ENCODE results near the gene NDUFV1. TPM values are rescaled to one million over a fixed set of nuclear protein-coding genes. Genes with fewer than 3 reads are reported as not detected.
A peak's percentile ranks its signal among the peaks of the same experiment; 100 is the strongest.

Gene NDUFV1
- total and polyA plus RNA-seq, 5 donors, result 375 to 462 (median 431) TPM

DNA sequence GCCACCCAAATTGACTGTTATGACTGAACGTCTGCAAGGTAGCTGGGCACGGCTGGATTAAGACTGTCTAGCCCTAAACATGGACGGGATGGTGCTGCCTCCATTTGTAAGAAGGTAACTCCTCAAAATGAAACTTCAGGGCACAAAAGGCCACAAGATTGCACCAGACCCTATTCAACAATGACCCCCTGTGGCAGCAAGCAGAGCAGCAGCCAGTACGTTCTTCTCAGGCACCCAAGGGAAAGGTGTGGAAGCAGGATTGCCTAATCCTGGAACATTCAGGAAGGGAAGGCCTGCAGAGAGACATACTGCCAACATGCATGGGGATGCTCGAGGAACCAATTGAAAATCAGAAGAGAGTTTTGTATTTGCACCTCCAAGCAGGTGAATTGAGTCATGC lies 37.3 kb downstream of the NDUFV1 start:
- Histone ChIP-seq H3K4me1 (ENCODE audit: control insufficient read depth, insufficient read depth, low read length) (no peaks in the 10 kb centered on the region), H3K9me3 (ENCODE audit: control insufficient read depth, low read length) (no peaks in the 10 kb centered on the region), H3K27me3 (ENCODE audit: control insufficient read depth, insufficient read depth) (no peaks in the 10 kb centered on the region), H3K27ac (ENCODE audit: low read length) (no peak overlapping the region), H3K4me3 (ENCODE audit: low read length) (no peak overlapping the region)
- ATAC-seq (no peak), DNase-seq (no peak)
- intact Hi-C loops (cut with DNase I), result no loop called here
- 82% methylated on average over 5 of the region's 5 CpGs for WGBS

- intact Hi-C loops (cut with DNase I), result no loop called here
- Histone ChIP-seq H3K4me3 (ENCODE audit: low read length) (no peak overlapping the region), H3K27ac (ENCODE audit: low read length) (no peak overlapping the region), H3K9me3 (ENCODE audit: control insufficient read depth, low read length) (no peaks in the 10 kb centered on the region), H3K27me3 (ENCODE audit: control insufficient read depth, insufficient read depth) (no peaks in the 10 kb centered on the region), H3K4me1 (ENCODE audit: control insufficient read depth, insufficient read depth, low read length) (no peaks in the 10 kb centered on the region)
- 88% methylated on average over 22 of the region's 22 CpGs for WGBS
- ATAC-seq (no peak), DNase-seq (no peak)
Observed at GRCh38 chr11:67644472-67645418, 38.0 kb downstream of the NDUFV1 start.

GRCh38 chr11:67645521-67646461 lies 39.1 kb downstream of the NDUFV1 start:
- Histone ChIP-seq H3K4me1 (ENCODE audit: control insufficient read depth, insufficient read depth, low read length) (no peaks in the 10 kb centered on the region), H3K27ac (ENCODE audit: low read length) (no peak overlapping the region), H3K4me3 (ENCODE audit: low read length) (no peak overlapping the region), H3K9me3 (ENCODE audit: control insufficient read depth, low read length) (no peaks in the 10 kb centered on the region), H3K27me3 (ENCODE audit: control insufficient read depth, insufficient read depth) (no peaks in the 10 kb centered on the region)
- WGBS, result 77% methylated on average over 24 of the region's 24 CpGs
- intact Hi-C loops (cut with DNase I), result no loop called here
- ATAC-seq (no peak), DNase-seq (peak in 1 of 3 donors; percentile 33)

GRCh38 chr11:67646535-67647336 lies 40.0 kb downstream of the NDUFV1 start:
- Histone ChIP-seq H3K27me3 (ENCODE audit: control insufficient read depth, insufficient read depth) (no peaks in the 10 kb centered on the region), H3K27ac (ENCODE audit: low read length) (no peak overlapping the region), H3K9me3 (ENCODE audit: control insufficient read depth, low read length) (no peaks in the 10 kb centered on the region), H3K4me1 (ENCODE audit: control insufficient read depth, insufficient read depth, low read length) (no peaks in the 10 kb centered on the region), H3K4me3 (ENCODE audit: low read length) (no peak overlapping the region)
- intact Hi-C loops (cut with DNase I), result no loop called here
- WGBS, result 77% methylated on average over 24 of the region's 24 CpGs
- ATAC-seq (peak in 1 of 2 donors; percentile 15), DNase-seq (peak in 1 of 3 donors; percentile 50)

DNA sequence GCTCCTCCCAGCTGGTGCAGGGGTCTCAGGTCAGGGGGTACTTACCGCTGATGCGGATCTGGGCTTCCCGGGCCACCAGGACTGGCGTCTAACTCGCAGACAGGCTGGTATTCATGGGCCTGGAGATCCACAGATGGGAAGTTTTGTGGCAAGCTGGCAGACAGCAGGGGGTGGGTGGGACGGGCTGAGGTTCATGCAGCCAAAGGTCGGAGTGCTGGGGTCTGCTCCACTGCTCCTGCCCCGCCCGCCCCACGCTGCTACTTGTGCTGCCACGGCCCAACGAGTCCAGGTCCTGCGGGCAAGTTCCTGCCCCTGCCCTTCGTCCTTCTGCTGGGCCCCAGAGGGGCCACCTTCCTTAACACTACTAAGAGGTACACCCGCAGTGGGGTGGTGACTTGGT lies 40.7 kb downstream of the NDUFV1 start:
- no peak overlapping the region for H3K27ac ChIP-seq (ENCODE audit: low read length)
- ATAC-seq (no peak), DNase-seq (no peak)
- intact Hi-C loops (cut with DNase I), result no loop called here
- no peaks in the 10 kb centered on the region for H3K9me3 ChIP-seq (ENCODE audit: control insufficient read depth, low read length)
- no peak overlapping the region for H3K4me3 ChIP-seq (ENCODE audit: low read length)
- H3K27me3 ChIP-seq (ENCODE audit: control insufficient read depth, insufficient read depth), result no peaks in the 10 kb centered on the region
- H3K4me1 ChIP-seq (ENCODE audit: control insufficient read depth, insufficient read depth, low read length), result no peaks in the 10 kb centered on the region
- WGBS, result 72% methylated on average over 15 of the region's 15 CpGs

- ATAC-seq, result no peak
- Histone ChIP-seq H3K9me3 (ENCODE audit: control insufficient read depth, low read length) (no peaks in the 10 kb centered on the region), H3K4me3 (ENCODE audit: low read length) (no peak overlapping the region), H3K27ac (ENCODE audit: low read length) (no peak overlapping the region), H3K27me3 (ENCODE audit: control insufficient read depth, insufficient read depth) (no peaks in the 10 kb centered on the region), H3K4me1 (ENCODE audit: control insufficient read depth, insufficient read depth, low read length) (no peaks in the 10 kb centered on the region)
- no peak for DNase-seq
- WGBS, result 63% methylated on average over 12 of the region's 12 CpGs
- intact Hi-C loops (cut with DNase I), result no loop called here
Observed at GRCh38 chr11:67648140-67648795, 41.5 kb downstream of the NDUFV1 start.

DNA sequence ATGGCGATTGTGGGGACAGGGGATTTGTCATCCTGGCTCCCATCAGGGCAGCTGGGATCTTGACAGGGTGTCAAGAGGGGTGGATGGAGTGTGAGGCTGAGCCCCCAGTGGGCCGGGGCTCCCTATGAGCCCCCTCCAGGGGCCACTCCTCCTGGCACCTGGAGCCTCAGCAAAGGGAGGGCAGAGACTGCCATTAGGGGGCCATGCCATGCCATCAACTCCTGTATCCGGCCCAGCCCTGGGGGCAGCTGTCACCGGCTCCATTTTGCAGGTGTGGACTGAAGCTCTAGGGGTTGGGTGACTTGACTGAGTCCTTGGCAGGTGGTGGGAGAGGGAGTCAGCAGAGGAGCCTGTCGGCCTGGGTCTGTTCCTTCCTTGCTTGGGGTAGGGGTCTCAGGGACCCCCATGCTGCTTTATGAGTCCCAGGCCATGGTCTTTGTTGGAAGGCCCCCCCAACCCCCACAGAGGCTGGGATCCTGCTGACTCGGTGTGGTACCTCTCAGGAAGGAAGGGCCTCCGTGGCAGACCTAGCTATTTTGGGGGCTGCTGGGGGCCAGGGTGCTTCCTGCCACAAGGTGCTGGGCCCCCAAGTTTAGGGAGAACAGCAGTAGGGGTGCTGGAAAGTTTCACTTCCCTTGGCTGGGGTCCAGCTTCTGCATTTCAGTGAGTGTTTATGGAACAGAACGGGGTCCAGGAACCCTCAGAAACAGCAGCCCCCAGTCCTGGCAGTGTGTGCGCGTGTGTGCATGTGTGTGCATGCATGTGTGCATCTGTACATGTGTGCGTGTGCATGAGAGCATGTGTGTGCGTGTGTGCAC lies 42.3 kb downstream of the NDUFV1 start:
- H3K27me3 ChIP-seq (ENCODE audit: control insufficient read depth, insufficient read depth), result no peaks in the 10 kb centered on the region
- no peaks in the 10 kb centered on the region for H3K9me3 ChIP-seq (ENCODE audit: control insufficient read depth, low read length)
- H3K4me3 ChIP-seq (ENCODE audit: low read length), result no peak overlapping the region
- intact Hi-C loops (cut with DNase I), result no loop called here
- H3K4me1 ChIP-seq (ENCODE audit: control insufficient read depth, insufficient read depth, low read length), result no peaks in the 10 kb centered on the region
- DNase-seq (no peak), ATAC-seq (no peak)
- 65% methylated on average over 12 of the region's 12 CpGs for WGBS
- H3K27ac ChIP-seq (ENCODE audit: low read length), result no peak overlapping the region

GRCh38 chr11:67649634-67650510 lies 43.1 kb downstream of the NDUFV1 start:
- no peaks in the 10 kb centered on the region for H3K27me3 ChIP-seq (ENCODE audit: control insufficient read depth, insufficient read depth)
- no peak overlapping the region for H3K4me3 ChIP-seq (ENCODE audit: low read length)
- no peaks in the 10 kb centered on the region for H3K9me3 ChIP-seq (ENCODE audit: control insufficient read depth, low read length)
- no peaks in the 10 kb centered on the region for H3K4me1 ChIP-seq (ENCODE audit: control insufficient read depth, insufficient read depth, low read length)
- intact Hi-C loops (cut with DNase I), result no loop called here
- H3K27ac ChIP-seq (ENCODE audit: low read length), result no peak overlapping the region
- ATAC-seq (no peak), DNase-seq (no peak)
- WGBS, result 84% methylated on average over 22 of the region's 22 CpGs

Measured in right cardiac atrium (tissue), 5 donors.